Astrocyte (in vitro differentiated cells and primary cell): Measurements from ENCODE around the gene STRA8.

Source experiments
- EZH2 ChIP-seq: IDR thresholded peaks from 2 replicates; pipeline ENCODE4 v1.6.1; 2012; ENCODE audit warnings: mild to moderate bottlenecking, low read length, inconsistent platforms; ENCODE audit not compliant: insufficient read depth
- TF ChIP-seq, protein P1 (sequence below): IDR thresholded peaks from 2 replicates; pipeline ENCODE4 v1.5.1; 2011; ENCODE audit warnings: low read depth, mild to moderate bottlenecking, inconsistent platforms, low read length, moderate library complexity; ENCODE audit not compliant: insufficient read depth

DNA sequence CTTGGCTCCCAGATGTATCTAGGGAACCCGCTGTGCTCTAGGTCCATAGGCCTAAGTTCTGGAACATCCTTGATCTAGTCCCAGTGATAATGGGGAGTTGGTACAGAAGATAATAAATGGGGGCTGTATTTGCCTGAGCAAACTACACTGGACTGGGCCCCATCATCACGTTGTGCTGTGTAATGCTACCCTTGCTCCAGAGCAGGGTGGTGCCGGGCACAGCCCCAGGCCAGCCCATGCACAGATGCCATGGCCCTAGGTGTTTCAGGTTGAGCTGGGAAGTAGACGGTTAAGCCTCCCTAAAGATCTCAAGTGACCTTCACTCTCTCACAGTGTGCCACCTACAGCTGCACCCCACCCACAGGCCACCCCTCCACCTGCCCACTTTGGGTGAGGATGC is 53.2 kb downstream of the STRA8 start:
- TF ChIP-seq, protein P1, sequence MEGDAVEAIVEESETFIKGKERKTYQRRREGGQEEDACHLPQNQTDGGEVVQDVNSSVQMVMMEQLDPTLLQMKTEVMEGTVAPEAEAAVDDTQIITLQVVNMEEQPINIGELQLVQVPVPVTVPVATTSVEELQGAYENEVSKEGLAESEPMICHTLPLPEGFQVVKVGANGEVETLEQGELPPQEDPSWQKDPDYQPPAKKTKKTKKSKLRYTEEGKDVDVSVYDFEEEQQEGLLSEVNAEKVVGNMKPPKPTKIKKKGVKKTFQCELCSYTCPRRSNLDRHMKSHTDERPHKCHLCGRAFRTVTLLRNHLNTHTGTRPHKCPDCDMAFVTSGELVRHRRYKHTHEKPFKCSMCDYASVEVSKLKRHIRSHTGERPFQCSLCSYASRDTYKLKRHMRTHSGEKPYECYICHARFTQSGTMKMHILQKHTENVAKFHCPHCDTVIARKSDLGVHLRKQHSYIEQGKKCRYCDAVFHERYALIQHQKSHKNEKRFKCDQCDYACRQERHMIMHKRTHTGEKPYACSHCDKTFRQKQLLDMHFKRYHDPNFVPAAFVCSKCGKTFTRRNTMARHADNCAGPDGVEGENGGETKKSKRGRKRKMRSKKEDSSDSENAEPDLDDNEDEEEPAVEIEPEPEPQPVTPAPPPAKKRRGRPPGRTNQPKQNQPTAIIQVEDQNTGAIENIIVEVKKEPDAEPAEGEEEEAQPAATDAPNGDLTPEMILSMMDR: no peak
- TF ChIP-seq EZH2: no peak
